ENCODE data around the gene LDHB. TPM values are rescaled to one million over a fixed set of nuclear protein-coding genes. Genes with fewer than 3 reads are reported as not detected.

LDHB gene
- total and polyA plus RNA-seq, 11 donors = 1,099 to 3,071 (median 2,070) TPM

GRCh38 chr12:21697904-21698630, 40.4 kb upstream of the LDHB start:
- intact Hi-C loops (cut with DNase I) = loop anchor here (2.0 to 10.0 kb wide), 8 partner anchors 291 to 757 kb away; no protein-coding TSS in a partner anchor
- H3K4me1 ChIP-seq = peaks cover 0 to 4% (median 0%) of the 10 kb centered on the region in 12 donors
- no peak for TF ChIP-seq POLR2A (IDR thresholded peaks at IDR 0.05)
- TF ChIP-seq CTCF (IDR thresholded peaks at IDR 0.05) = peak; percentile 64 to 86 (median 74)
- 18 to 24% (median 21%) methylated on average over 7 of the region's 7 CpGs for WGBS, 4 donors
- DNase-seq = no peak
- peak overlapping the region in 9 of 12 donors; percentile 9 to 41 (median 29) for H3K4me3 ChIP-seq
- H3K27me3 ChIP-seq = no peaks in the 10 kb centered on the region
- H3K36me3 ChIP-seq = no peaks in the 10 kb centered on the region
- peak in 2 of 4 donors; percentile 18 to 47 for ATAC-seq
- H3K27ac ChIP-seq = peak overlapping the region in 3 of 12 donors; percentile 6 to 28 (median 25)
- H3K9me3 ChIP-seq = no peaks in the 10 kb centered on the region

GRCh38 chr12:21696625-21697024, 39.0 kb upstream of the LDHB start:
- Histone ChIP-seq H3K27me3 (no peaks in the 10 kb centered on the region), H3K36me3 (no peaks in the 10 kb centered on the region), H3K4me1 (peaks cover 0 to 4% (median 0%) of the 10 kb centered on the region in 12 donors), H3K4me3 (no peak overlapping the region), H3K27ac (peak overlapping the region in 1 of 12 donors; percentile 2), H3K9me3 (peaks cover 0 to 8% (median 0%) of the 10 kb centered on the region in 12 donors)
- DNase-seq = no peak
- intact Hi-C loops (cut with DNase I) = loop anchor here in 9 of 10 donors (2.0 to 10.0 kb wide), 7 partner anchors 292 to 758 kb away; no protein-coding TSS in a partner anchor
- no peak for ATAC-seq
- TF ChIP-seq CTCF (IDR thresholded peaks at IDR 0.05) = no peak
- TF ChIP-seq POLR2A (IDR thresholded peaks at IDR 0.05) = no peak

- TF ChIP-seq CTCF (IDR thresholded peaks at IDR 0.05) (no peak), POLR2A (IDR thresholded peaks at IDR 0.05) (no peak)
These were observed 38.3 kb upstream of the LDHB start for GRCh38 chr12:21695986-21696385.

GRCh38 chr12:21694660-21695059, 37.0 kb upstream of the LDHB start:
- Histone ChIP-seq H3K27me3 (no peaks in the 10 kb centered on the region), H3K36me3 (no peaks in the 10 kb centered on the region), H3K4me3 (no peak overlapping the region), H3K4me1 (peaks cover 0 to 4% (median 0%) of the 10 kb centered on the region in 12 donors), H3K27ac (no peak overlapping the region), H3K9me3 (peaks cover 0 to 13% (median 0%) of the 10 kb centered on the region in 12 donors)
- intact Hi-C loops (cut with DNase I) = loop anchor here in 5 of 10 donors (5.0 to 10.0 kb wide), 3 partner anchors 298 to 760 kb away; no protein-coding TSS in a partner anchor
- TF ChIP-seq POLR2A (IDR thresholded peaks at IDR 0.05) (no peak), CTCF (IDR thresholded peaks at IDR 0.05) (no peak)
- WGBS, 4 donors = 93 to 95% (median 94%) methylated on average over 10 of the region's 10 CpGs
- ATAC-seq = no peak
- no peak for DNase-seq

More at GRCh38 chr12:21695986-21696385, 38.3 kb upstream of the LDHB start:
- H3K9me3 ChIP-seq = peaks cover 0 to 8% (median 0%) of the 10 kb centered on the region in 12 donors
- H3K27ac ChIP-seq = no peak overlapping the region
- H3K27me3 ChIP-seq = no peaks in the 10 kb centered on the region
- WGBS, 4 donors = 35 to 68% (median 60%) methylated on average over 2 of the region's 2 CpGs
- H3K36me3 ChIP-seq = no peaks in the 10 kb centered on the region
- DNase-seq (no peak), ATAC-seq (no peak)
- no peak overlapping the region for H3K4me3 ChIP-seq
- H3K4me1 ChIP-seq = peaks cover 0 to 4% (median 0%) of the 10 kb centered on the region in 12 donors
- intact Hi-C loops (cut with DNase I) = loop anchor here in 9 of 10 donors (2.0 to 10.0 kb wide), 7 partner anchors 293 to 759 kb away; no protein-coding TSS in a partner anchor
